Measurements from ENCODE around the gene ANKS6. TPM values are rescaled to one million over a fixed set of nuclear protein-coding genes. Genes with fewer than 3 reads are reported as not detected.

Gene ANKS6
- total RNA-seq = 10 to 100 TPM; 11.8 to 12.2 TPM
- 6.5 TPM for polyA plus RNA-seq (2013, experiment 1 of 2)
- polyA plus RNA-seq (2013, experiment 2 of 2) = 10.3 TPM
- total RNA-seq = 5.6 to 35.0 (median 20.9) reads per million in 172 experiments

DNA sequence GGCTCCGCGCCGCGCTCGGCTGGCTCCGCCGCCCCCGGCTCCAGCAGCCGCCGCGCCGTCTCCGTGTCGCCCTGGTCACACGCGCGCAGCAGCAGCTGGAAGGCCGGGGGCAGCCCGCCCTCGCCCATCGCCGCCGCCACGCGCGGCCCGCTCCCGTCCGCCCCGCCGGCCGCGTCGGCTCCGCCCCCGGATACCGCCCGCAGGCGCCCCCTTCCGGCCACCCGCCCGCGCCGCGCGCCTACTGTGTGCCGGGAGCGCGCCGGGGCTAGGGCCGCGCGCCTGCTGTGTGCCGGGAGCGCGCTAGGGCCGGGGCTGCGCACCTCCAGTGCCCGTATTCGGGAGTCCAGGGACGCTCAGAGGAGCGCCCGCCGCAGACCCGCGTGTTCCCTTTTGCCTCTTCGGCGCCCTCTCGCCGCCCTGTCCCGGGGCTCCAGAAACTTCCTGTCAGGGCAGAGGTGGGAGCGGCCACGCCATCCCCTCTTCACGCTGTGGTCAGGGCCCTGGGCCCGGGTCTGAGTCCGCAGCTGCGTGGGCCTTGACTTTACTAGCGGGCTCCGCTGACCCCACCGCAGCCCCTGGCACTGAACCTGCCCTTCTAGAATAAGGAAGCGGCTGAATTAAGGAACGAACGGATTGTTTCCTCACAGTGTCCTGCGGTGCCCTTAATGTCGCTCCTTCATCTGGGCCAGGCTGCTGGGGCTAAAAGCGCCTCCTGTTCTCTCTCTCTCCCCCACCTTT lies at the start of gene ANKS6:
ANKS6 (minus strand) TSS at position 192 of the 738 bp plus-strand sequence; CDS start at position 128, 64 bp downstream.
- peak within 1 kb of the TSS; percentile 94 for H3K4me3 Mint-ChIP-seq
- peaks cover 6% of the 10 kb centered on the region for H3K36me3 Mint-ChIP-seq (ENCODE audit: low read depth)
- TF ChIP-seq, protein P1, sequence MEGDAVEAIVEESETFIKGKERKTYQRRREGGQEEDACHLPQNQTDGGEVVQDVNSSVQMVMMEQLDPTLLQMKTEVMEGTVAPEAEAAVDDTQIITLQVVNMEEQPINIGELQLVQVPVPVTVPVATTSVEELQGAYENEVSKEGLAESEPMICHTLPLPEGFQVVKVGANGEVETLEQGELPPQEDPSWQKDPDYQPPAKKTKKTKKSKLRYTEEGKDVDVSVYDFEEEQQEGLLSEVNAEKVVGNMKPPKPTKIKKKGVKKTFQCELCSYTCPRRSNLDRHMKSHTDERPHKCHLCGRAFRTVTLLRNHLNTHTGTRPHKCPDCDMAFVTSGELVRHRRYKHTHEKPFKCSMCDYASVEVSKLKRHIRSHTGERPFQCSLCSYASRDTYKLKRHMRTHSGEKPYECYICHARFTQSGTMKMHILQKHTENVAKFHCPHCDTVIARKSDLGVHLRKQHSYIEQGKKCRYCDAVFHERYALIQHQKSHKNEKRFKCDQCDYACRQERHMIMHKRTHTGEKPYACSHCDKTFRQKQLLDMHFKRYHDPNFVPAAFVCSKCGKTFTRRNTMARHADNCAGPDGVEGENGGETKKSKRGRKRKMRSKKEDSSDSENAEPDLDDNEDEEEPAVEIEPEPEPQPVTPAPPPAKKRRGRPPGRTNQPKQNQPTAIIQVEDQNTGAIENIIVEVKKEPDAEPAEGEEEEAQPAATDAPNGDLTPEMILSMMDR (IDR thresholded peaks at IDR 0.05) = peak; percentile 32
- Histone ChIP-seq H3K27ac (ENCODE audit: low read depth in 1 of 2, low read length in 2 of 2) (peak within 1 kb of the TSS; percentile 23 to 31), H3K4me1 (ENCODE audit: insufficient read depth, low read length) (peaks cover 22% of the 10 kb centered on the region), H3K4me3 (ENCODE audit: low read length) (peak within 1 kb of the TSS; percentile 80), H3K27me3 (ENCODE audit: control insufficient read depth in 1 of 2, insufficient read depth in 2 of 2, low read length in 2 of 2) (no peaks in the 10 kb centered on the region), H3K9me3 (ENCODE audit: control insufficient read depth in 1 of 2, insufficient read depth in 1 of 2, low read length in 2 of 2) (no peaks in the 10 kb centered on the region), H3K36me3 (ENCODE audit: insufficient read depth, low read length) (no peaks in the 10 kb centered on the region)
- H3K27ac Mint-ChIP-seq = peak within 1 kb of the TSS; percentile 72
- ATAC-seq (ENCODE audit: poor library complexity) = peak; percentile 91
- peak; percentile 64 to 93 (median 82) for DNase-seq
- intact Hi-C loops (cut with DNase I, micrococcal nuclease) = loop anchor here in 1 of 2 experiments (5.0 to 10.0 kb wide), 4 partner anchors 426 to 1628 kb away; partner anchors contain the start of genes ALG2, MSANTD3, NR4A3 and SEC61B
- POLR2A ChIA-PET = interaction anchor here (1.4 to 2.3 kb wide), 2 partner anchors 12 to 1164 kb away, joined by 3 to 15 read pairs; partner anchors contain the start of genes GALNT12 and TSTD2
- no peaks in the 10 kb centered on the region for H3K27me3 Mint-ChIP-seq
- CTCF ChIA-PET = interaction anchor here (0.8 to 1.6 kb wide), 2 partner anchors 10 to 13 kb away, joined by 3 read pairs; no protein-coding TSS in a partner anchor
- peaks cover 37% of the 10 kb centered on the region for H3K4me1 Mint-ChIP-seq (ENCODE audit: low read depth)
- H3K9me3 Mint-ChIP-seq = no peaks in the 10 kb centered on the region

DNA sequence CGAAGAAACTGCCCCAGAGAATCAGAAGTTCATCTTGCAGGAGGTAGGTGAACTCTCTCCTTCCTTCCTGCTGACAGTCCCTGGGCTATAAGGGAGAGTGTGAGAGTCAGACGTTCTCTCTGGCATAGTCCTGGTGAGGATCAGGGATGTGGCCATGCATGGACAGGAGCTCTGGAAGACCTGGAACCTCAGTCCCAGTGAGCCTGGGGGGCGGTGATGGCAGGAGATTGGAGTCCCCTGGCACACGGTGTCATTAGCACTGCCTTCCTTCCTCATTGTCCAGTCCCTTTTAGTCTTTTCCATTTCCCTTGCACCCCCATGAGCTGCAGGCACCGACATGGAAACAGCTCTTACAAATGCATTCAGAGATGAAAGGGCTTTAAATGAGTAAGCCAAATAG lies 49.7 kb upstream of the ANKS6 start:
- no peaks in the 10 kb centered on the region for H3K9me3 ChIP-seq (ENCODE audit: control insufficient read depth in 1 of 2, insufficient read depth in 1 of 2, low read length in 2 of 2)
- Mint-ChIP-seq H3K9me3 (no peaks in the 10 kb centered on the region), H3K27ac (no peak overlapping the region), H3K36me3 (ENCODE audit: low read depth) (peaks cover 40% of the 10 kb centered on the region), H3K4me1 (ENCODE audit: low read depth) (no peaks in the 10 kb centered on the region), H3K27me3 (no peaks in the 10 kb centered on the region), H3K4me3 (no peak overlapping the region)
- H3K27me3 ChIP-seq (ENCODE audit: control insufficient read depth in 1 of 2, insufficient read depth in 2 of 2, low read length in 2 of 2) = no peaks in the 10 kb centered on the region
- intact Hi-C loops (cut with DNase I, micrococcal nuclease) = no loop called here
- no peak overlapping the region for H3K27ac ChIP-seq (ENCODE audit: low read depth in 1 of 2, low read length in 2 of 2)
- DNase-seq (no peak), ATAC-seq (ENCODE audit: poor library complexity) (no peak)
- ChIA-PET CTCF (no interaction called here), POLR2A (no interaction called here)
- TF ChIP-seq, protein P1 (IDR thresholded peaks at IDR 0.05) = no peak
- H3K36me3 ChIP-seq (ENCODE audit: insufficient read depth, low read length) = peaks cover 13% of the 10 kb centered on the region
- H3K4me1 ChIP-seq (ENCODE audit: insufficient read depth, low read length) = no peaks in the 10 kb centered on the region
- no peak overlapping the region for H3K4me3 ChIP-seq (ENCODE audit: low read length)

DNA sequence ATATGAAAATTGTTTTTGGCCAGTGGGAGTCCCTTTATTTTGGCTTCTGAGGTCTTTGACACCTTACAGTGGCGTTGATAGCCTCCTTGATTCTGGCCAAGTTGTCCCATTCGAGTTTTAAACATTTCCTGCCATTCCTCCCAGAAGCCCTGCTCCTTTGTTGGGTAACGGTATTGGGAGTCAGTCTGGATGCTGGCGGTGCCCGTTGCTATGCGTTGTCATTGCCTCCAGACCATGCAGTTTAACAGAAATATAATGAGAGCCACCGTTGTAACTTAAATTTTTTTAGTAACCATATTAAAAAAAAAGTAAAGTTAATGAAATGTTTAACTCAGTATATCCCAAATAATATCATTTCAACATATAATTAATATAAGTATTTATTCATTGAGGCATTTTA lies 46.2 kb upstream of the ANKS6 start:
- POLR2A ChIA-PET = no interaction called here
- H3K36me3 ChIP-seq (ENCODE audit: insufficient read depth, low read length) = peaks cover 17% of the 10 kb centered on the region
- H3K27ac ChIP-seq (ENCODE audit: low read depth in 1 of 2, low read length in 2 of 2) = no peak overlapping the region

More for the DNA sequence above, 46.2 kb upstream of the ANKS6 start:
- no peaks in the 10 kb centered on the region for H3K4me1 ChIP-seq (ENCODE audit: insufficient read depth, low read length)
- ATAC-seq (ENCODE audit: poor library complexity) (no peak), DNase-seq (no peak)
- intact Hi-C loops (cut with DNase I, micrococcal nuclease) = no loop called here
- peaks cover 56% of the 10 kb centered on the region for H3K36me3 Mint-ChIP-seq (ENCODE audit: low read depth)
- H3K9me3 Mint-ChIP-seq = no peaks in the 10 kb centered on the region
- no peak overlapping the region for H3K27ac Mint-ChIP-seq
- no peak overlapping the region for H3K4me3 ChIP-seq (ENCODE audit: low read length)
- no peaks in the 10 kb centered on the region for H3K4me1 Mint-ChIP-seq (ENCODE audit: low read depth)
- H3K4me3 Mint-ChIP-seq = no peak overlapping the region
- H3K9me3 ChIP-seq (ENCODE audit: control insufficient read depth in 1 of 2, insufficient read depth in 1 of 2, low read length in 2 of 2) = no peaks in the 10 kb centered on the region
- TF ChIP-seq, protein P1 (IDR thresholded peaks at IDR 0.05) = no peak
- H3K27me3 ChIP-seq (ENCODE audit: control insufficient read depth in 1 of 2, insufficient read depth in 2 of 2, low read length in 2 of 2) = no peaks in the 10 kb centered on the region
- H3K27me3 Mint-ChIP-seq = no peaks in the 10 kb centered on the region
- CTCF ChIA-PET = no interaction called here

Data from CD4-positive, alpha-beta T cell (primary cell).